GM23248 (cell line): ENCODE data around the gene SAG. TPM values are rescaled to one million over a fixed set of nuclear protein-coding genes. Genes with fewer than 3 reads are reported as not detected.

Experiments used
- DNase-seq: peaks from one replicate; pipeline ENCODE4 v3.0.0-alpha.2; 2015
- H2AFZ ChIP-seq: fragments of 200-600 bp; sonication (generic); 2 replicates; pipeline ENCODE4 v1.6.1; 2016; ENCODE audit warnings: antibody characterized with exemption
- H3F3A ChIP-seq: fragments of 200-600 bp; sonication (generic); 2 replicates; pipeline ENCODE4 v1.6.1; 2016; ENCODE audit warnings: mild to moderate bottlenecking, antibody characterized with exemption, mixed run types; ENCODE audit not compliant: insufficient read depth
- H3K27ac ChIP-seq: fragments of 200-600 bp; sonication (generic); 2 replicates; pipeline ENCODE4 v1.5.1; 2016; ENCODE audit warnings: mild to moderate bottlenecking
- H3K27me3 ChIP-seq: fragments of 200-600 bp; sonication (generic); replicated peaks from 2 replicates; pipeline ENCODE4 v1.6.1; 2016; ENCODE audit warnings: mild to moderate bottlenecking; ENCODE audit not compliant: insufficient read depth
- H3K36me3 ChIP-seq: fragments of 200-600 bp; sonication (generic); 2 replicates; pipeline ENCODE4 v1.6.1; 2016; ENCODE audit warnings: low read depth, mild to moderate bottlenecking
- H3K4me1 ChIP-seq: fragments of 200-600 bp; sonication (generic); 2 replicates; pipeline ENCODE4 v1.6.1; 2016; ENCODE audit warnings: mild to moderate bottlenecking; ENCODE audit not compliant: insufficient read depth
- H3K4me2 ChIP-seq: fragments of 200-600 bp; sonication (generic); one replicate; pipeline ENCODE4 v1.6.1; 2016; ENCODE audit warnings: mild to moderate bottlenecking; ENCODE audit not compliant: unreplicated experiment
- H3K4me3 ChIP-seq: fragments of 200-600 bp; sonication (generic); 2 replicates; pipeline ENCODE4 v1.5.1; 2016; ENCODE audit warnings: mild to moderate bottlenecking
- H3K79me2 ChIP-seq: fragments of 200-600 bp; sonication (generic); 2 replicates; pipeline ENCODE4 v1.6.1; 2016; ENCODE audit warnings: mild to moderate bottlenecking; ENCODE audit not compliant: insufficient read depth
- H3K9ac ChIP-seq: fragments of 200-600 bp; sonication (generic); 2 replicates; pipeline ENCODE4 v1.6.1; 2016; ENCODE audit warnings: mild to moderate bottlenecking
- H3K9me2 ChIP-seq: fragments of 200-600 bp; sonication (generic); 2 replicates; pipeline ENCODE4 v1.6.1; 2016; ENCODE audit warnings: mixed run types, mild to moderate bottlenecking, moderate library complexity; ENCODE audit not compliant: insufficient read depth
- H3K9me3 ChIP-seq: fragments of 200-600 bp; sonication (generic); one replicate; pipeline ENCODE4 v1.6.1; 2017; ENCODE audit warnings: low read depth
- H4K20me1 ChIP-seq: fragments of 200-600 bp; sonication (generic); 2 replicates; pipeline ENCODE4 v1.6.0; 2016; ENCODE audit not compliant: insufficient read depth
- EZH2 ChIP-seq: fragments of 200-600 bp; sonication (generic); IDR thresholded peaks from 2 replicates; pipeline ENCODE4 v1.6.1; 2018; ENCODE audit warnings: antibody characterized with exemption, mild to moderate bottlenecking; ENCODE audit not compliant: insufficient read depth, poor library complexity, severe bottlenecking
- EZH2phosphoT487 ChIP-seq: fragments of 200-600 bp; sonication (generic); IDR thresholded peaks from 2 replicates; pipeline ENCODE4 v1.6.1; 2018; ENCODE audit warnings: antibody characterized with exemption, moderate library complexity, mild to moderate bottlenecking, low read depth; ENCODE audit not compliant: insufficient read depth
- WGBS, 2 experiments: methylation state at CpG; one replicate each; pipeline ENCODE4 v1.1.6; 2015 to 2017; ENCODE audit warnings: low lambda C conversion rate in 2 of 2, low coverage in 1 of 2; ENCODE audit errors: missing lambda C conversion rate in 2 of 2; 5-methylcytosine and 5-hydroxymethylcytosine counted together
- in situ Hi-C: fragments of 300-500 bp; cut with MboI; formaldehyde crosslinking; loops from 2 replicates; pipeline ENCODE4 v1.15.0; 2020
- polyA plus RNA-seq: library from polyadenylated mRNA; unstranded; fragments of >200 nt; fragmentation: Nextera tagmentation; extraction: Ambion mirVana; gene quantifications from 2 replicates; pipeline ENCODE4 v1.2.1, GENCODE V29; 2016
- total RNA-seq: library from RNA; depleted of rRNA; stranded (reverse); fragments of >200 nt; shearing (Covaris generic); gene quantifications from 2 replicates; pipeline ENCODE4 v1.2.3, GENCODE V29; 2014

Gene SAG
- total and polyA plus RNA-seq, 2 experiments from 2014 or later: not detected

DNA sequence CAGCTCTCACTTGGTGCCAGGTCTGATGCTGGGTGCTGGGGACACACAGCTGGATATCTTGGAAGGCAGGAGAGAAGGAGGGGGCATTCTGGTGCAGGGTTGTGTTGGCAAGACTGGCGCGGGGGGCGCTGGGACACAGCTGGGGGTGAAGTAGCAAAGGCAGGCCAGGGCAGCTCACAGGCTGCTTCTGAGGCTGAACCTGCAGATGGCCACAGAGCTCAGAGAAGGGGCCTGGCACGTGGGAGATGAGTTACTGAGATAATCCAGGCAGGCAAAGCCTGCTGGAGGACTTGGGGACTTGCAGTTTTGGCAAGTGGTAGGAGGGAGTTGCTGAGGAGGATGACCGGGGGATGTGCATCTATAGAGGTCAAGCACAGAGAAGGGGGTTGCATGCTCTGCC, 30.4 kb downstream of the SAG start:
- Histone ChIP-seq H4K20me1 (no peaks in the 10 kb centered on the region), H3K4me2 (no peak overlapping the region), H3K36me3 (no peaks in the 10 kb centered on the region), H3K27me3 (peaks cover 42% of the 10 kb centered on the region), H3K4me3 (no peak overlapping the region), H3K79me2 (no peaks in the 10 kb centered on the region), H3F3A (no peaks in the 10 kb centered on the region), H3K9ac (no peak overlapping the region), H3K27ac (no peak overlapping the region), H3K9me2 (no peaks in the 10 kb centered on the region), H2AFZ (no peak overlapping the region), H3K9me3 (no peaks in the 10 kb centered on the region), H3K4me1 (no peaks in the 10 kb centered on the region)
- 70 to 74% methylated on average over 5 of the region's 5 CpGs for WGBS, 2 experiments
- no peak for TF ChIP-seq EZH2phosphoT487
- TF ChIP-seq EZH2: no peak
- in situ Hi-C loops: no loop called here
- DNase-seq: no peak

DNA sequence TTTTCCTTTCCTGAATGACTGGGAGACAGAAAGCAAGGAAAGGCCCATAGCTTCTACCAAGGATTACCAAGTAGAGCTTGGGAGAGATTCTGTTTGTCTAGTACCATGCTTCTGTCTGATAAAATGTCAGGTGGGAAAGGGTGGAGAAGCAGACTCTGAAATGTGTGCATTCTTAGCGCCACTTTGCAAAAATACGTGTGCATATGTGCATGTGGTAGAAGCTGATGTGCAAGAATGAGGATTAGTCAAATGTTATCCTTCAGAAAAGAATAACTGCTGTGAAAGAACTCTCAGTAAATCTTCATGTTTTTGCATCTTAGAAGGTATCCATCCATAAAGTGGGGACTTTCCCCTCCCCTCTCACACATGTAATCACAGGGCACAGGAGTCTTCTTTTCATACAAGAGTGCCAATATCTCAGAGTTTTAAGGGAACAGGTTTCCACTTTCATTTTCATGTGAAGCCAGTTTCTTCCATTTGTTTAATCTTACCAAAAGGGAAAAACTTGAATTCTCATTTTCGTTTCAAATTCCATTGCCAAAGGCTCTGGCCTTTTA, 31.3 kb downstream of the SAG start:
- H4K20me1 ChIP-seq: no peaks in the 10 kb centered on the region
- no peaks in the 10 kb centered on the region for H3K4me1 ChIP-seq
- no peak for TF ChIP-seq EZH2phosphoT487
- TF ChIP-seq EZH2: no peak
- no peaks in the 10 kb centered on the region for H3K9me3 ChIP-seq
- H3K27me3 ChIP-seq: peaks cover 38% of the 10 kb centered on the region
- H3F3A ChIP-seq: no peaks in the 10 kb centered on the region
- no peak overlapping the region for H3K9ac ChIP-seq
- H2AFZ ChIP-seq: no peak overlapping the region
- no peaks in the 10 kb centered on the region for H3K36me3 ChIP-seq
- DNase-seq: no peak
- no peak overlapping the region for H3K4me3 ChIP-seq
- in situ Hi-C loops: no loop called here
- H3K9me2 ChIP-seq: no peaks in the 10 kb centered on the region
- no peak overlapping the region for H3K27ac ChIP-seq
- H3K4me2 ChIP-seq: no peak overlapping the region
- H3K79me2 ChIP-seq: no peaks in the 10 kb centered on the region
- 69 to 81% methylated on average over 3 of the region's 3 CpGs for WGBS, 2 experiments

DNA sequence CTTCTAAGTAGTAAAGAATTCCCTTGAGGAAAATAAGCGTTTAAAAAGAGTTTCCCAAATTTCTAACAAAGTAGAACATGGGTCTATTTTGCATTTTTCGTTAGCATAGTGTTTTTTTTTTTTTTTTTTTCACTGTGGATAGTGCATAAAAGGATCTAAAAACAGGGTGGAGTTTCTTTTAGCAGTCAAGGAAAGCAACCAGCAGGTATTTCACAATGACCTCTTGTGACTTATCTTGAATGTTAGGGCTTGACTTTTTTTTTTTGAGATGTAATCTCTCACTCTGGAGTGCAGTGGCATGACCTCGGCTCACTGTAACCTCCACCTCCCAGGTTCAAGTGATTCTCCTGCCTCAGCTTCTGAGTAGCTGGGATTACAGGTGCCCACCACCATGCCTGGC, 31.8 kb downstream of the SAG start:
- TF ChIP-seq EZH2 (no peak), EZH2phosphoT487 (no peak)
- Histone ChIP-seq H3K4me3 (no peak overlapping the region), H3K9me3 (no peaks in the 10 kb centered on the region), H3K4me1 (no peaks in the 10 kb centered on the region), H3K4me2 (no peak overlapping the region), H4K20me1 (no peaks in the 10 kb centered on the region), H3F3A (no peaks in the 10 kb centered on the region), H3K9me2 (no peaks in the 10 kb centered on the region), H3K27me3 (peaks cover 33% of the 10 kb centered on the region), H3K79me2 (no peaks in the 10 kb centered on the region), H2AFZ (no peak overlapping the region), H3K27ac (no peak overlapping the region), H3K9ac (no peak overlapping the region), H3K36me3 (no peaks in the 10 kb centered on the region)
- WGBS, 2 experiments: 26 to 28% methylated on average over 3 of the region's 3 CpGs
- in situ Hi-C loops: no loop called here
- no peak for DNase-seq

DNA sequence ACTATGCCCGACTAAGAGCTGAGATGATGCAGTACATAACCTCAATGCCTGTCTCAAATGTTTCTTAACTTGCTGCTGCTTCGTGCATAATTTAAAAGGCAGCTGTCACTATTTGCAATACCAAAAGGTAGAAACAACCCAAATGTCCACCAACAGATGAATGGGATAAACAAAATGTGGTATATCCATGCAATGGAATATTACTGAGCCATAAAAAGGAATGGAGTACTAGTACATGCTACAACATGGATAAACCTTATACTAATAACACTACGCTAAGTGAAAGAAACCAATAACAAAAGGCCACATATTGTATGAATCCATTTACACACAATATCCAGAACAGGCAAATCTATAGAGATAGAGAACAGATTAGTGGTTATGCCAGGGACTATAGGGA, 33.7 kb downstream of the SAG start:
- no peak overlapping the region for H3K9ac ChIP-seq
- no peaks in the 10 kb centered on the region for H3K9me3 ChIP-seq
- H3K4me3 ChIP-seq: no peak overlapping the region
- H3K9me2 ChIP-seq: no peaks in the 10 kb centered on the region
- H3F3A ChIP-seq: no peaks in the 10 kb centered on the region
- no peak overlapping the region for H3K4me2 ChIP-seq
- no peaks in the 10 kb centered on the region for H3K36me3 ChIP-seq
- H3K27me3 ChIP-seq: peaks cover 24% of the 10 kb centered on the region
- H3K27ac ChIP-seq: no peak overlapping the region
- 76 to 86% methylated on average over 3 of the region's 3 CpGs for WGBS, 2 experiments
- H4K20me1 ChIP-seq: no peaks in the 10 kb centered on the region
- H2AFZ ChIP-seq: no peak overlapping the region
- no peaks in the 10 kb centered on the region for H3K79me2 ChIP-seq
- no peak for DNase-seq
- in situ Hi-C loops: no loop called here
- H3K4me1 ChIP-seq: no peaks in the 10 kb centered on the region
- TF ChIP-seq EZH2phosphoT487 (no peak), EZH2 (no peak)

DNA sequence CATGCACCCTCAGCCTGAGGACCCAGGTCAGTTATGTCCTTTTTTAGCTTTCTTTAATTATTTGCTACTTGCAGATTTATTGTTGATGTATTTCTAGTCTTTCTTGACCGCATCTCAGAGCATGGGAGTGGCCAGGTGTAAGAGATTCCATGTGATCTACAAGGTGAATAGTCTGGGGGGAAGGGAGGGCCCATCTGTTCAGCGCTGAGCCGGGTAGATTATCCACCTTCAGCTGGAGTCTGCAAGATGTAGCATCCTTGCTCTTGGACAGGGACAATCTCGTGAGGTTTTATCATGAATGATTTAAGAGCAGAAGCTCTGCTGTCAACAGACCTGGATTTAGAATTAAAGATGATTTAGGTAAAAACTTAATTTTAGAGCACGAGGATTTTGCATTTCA, 34.7 kb downstream of the SAG start:
- Histone ChIP-seq H3K27me3 (peaks cover 20% of the 10 kb centered on the region), H3K9me3 (no peaks in the 10 kb centered on the region), H3K4me2 (no peak overlapping the region), H3K4me1 (no peaks in the 10 kb centered on the region), H3K9me2 (no peaks in the 10 kb centered on the region), H4K20me1 (no peaks in the 10 kb centered on the region), H3K9ac (no peak overlapping the region), H2AFZ (no peak overlapping the region), H3K36me3 (no peaks in the 10 kb centered on the region), H3F3A (no peaks in the 10 kb centered on the region), H3K4me3 (no peak overlapping the region), H3K27ac (no peak overlapping the region), H3K79me2 (no peaks in the 10 kb centered on the region)
- no peak for DNase-seq
- TF ChIP-seq EZH2: no peak
- no peak for TF ChIP-seq EZH2phosphoT487
- in situ Hi-C loops: no loop called here
- 57 to 61% methylated on average over 5 of the region's 5 CpGs for WGBS, 2 experiments
